ENCODE results near the gene EPN3. TPM values are rescaled to one million over a fixed set of nuclear protein-coding genes. Genes with fewer than 3 reads are reported as not detected.
A peak's percentile ranks its signal among the peaks of the same experiment; 100 is the strongest.

The EPN3 gene
- total RNA-seq, 1 experiment from 2014 or later = 0.87 TPM

DNA sequence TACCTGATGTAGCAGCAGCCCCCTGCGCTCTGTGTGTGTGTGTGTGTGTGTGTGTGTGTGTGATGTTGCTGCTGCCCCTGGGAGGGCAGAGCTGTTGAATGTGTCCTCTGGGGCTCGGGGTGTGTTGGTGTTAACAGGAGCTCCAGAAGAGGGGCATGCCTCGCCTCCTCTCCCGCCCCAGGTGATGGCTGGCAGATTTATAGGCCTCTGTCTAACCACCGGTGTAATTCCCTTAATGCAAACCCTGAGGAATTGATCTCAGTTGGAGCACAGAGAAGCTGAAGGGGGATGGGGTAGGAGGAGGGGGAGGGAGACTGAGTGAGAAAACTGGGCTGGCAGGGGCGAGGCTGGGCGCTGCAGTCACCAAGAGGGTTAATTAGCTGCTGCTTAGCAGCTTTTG lies 38.0 kb downstream of the EPN3 start:
- H3K4me3 ChIP-seq (ENCODE audit: insufficient read depth, low read depth, low read length) = no peak overlapping the region
- no peak for DNase-seq
- H3K36me3 ChIP-seq (replicated peaks; ENCODE audit: control insufficient read depth, insufficient read depth, low read length) = no peaks in the 10 kb centered on the region
- H3K27me3 ChIP-seq (ENCODE audit: control insufficient read depth, insufficient read depth, low read length) = peaks cover 14% of the 10 kb centered on the region

- no peaks in the 10 kb centered on the region for H3K36me3 ChIP-seq (replicated peaks; ENCODE audit: control insufficient read depth, insufficient read depth, low read length)
- no peak overlapping the region for H3K4me3 ChIP-seq (ENCODE audit: insufficient read depth, low read depth, low read length)
- no peak for DNase-seq
- H3K27me3 ChIP-seq (ENCODE audit: control insufficient read depth, insufficient read depth, low read length) = peaks cover 2% of the 10 kb centered on the region; the same call in 1 of the 2 replicates
Observed at GRCh38 chr17:50571681-50572080, 39.1 kb downstream of the EPN3 start.

- H3K36me3 ChIP-seq (replicated peaks; ENCODE audit: control insufficient read depth, insufficient read depth, low read length) = no peaks in the 10 kb centered on the region
- no peak overlapping the region for H3K4me3 ChIP-seq (ENCODE audit: insufficient read depth, low read depth, low read length)
- DNase-seq = no peak
- H3K27me3 ChIP-seq (ENCODE audit: control insufficient read depth, insufficient read depth, low read length) = peaks cover 2% of the 10 kb centered on the region; the same call in 1 of the 2 replicates
Observed at GRCh38 chr17:50572541-50572940, 40.0 kb downstream of the EPN3 start.

DNA sequence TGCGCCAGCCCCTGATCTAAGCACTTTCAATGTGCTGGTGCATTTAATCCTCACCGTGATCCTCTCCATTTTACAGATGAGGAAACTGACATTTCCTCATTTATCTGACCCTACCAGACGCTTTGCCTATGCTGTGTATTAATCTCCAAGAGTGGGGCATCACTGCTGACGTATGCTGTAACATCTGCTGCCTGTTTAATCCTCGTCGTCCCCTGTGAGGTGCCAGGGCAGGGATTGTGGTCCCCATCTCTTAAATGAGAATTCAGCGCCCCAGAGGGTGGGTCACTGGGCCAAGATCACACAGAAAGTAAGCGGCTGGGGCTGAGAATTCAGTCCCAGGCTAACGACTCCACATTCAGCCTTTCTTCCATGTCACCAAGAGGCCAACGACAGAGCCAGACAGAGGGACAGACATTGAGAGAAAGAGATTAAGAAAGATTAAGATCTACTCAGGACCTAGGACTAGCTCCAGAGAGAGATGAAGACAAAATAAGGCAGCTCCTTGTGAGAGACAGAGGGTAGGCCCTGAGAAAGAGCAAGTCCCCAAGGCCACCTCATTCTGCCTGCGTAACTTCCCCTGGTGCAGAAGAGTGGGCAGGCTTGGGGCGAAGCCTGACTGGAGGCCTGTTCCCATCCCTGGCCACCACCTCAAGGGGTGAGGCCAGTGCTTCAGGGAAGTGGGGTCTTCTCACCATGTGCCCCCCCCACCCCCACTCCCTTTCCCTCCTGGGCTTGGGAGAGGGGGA lies 41.5 kb downstream of the EPN3 start:
- H3K36me3 ChIP-seq (replicated peaks; ENCODE audit: control insufficient read depth, insufficient read depth, low read length) = no peaks in the 10 kb centered on the region
- H3K4me3 ChIP-seq (ENCODE audit: insufficient read depth, low read depth, low read length) = no peak overlapping the region
- H3K27me3 ChIP-seq (ENCODE audit: control insufficient read depth, insufficient read depth, low read length) = peaks cover 2% of the 10 kb centered on the region; the same call in 1 of the 2 replicates
- DNase-seq = no peak

DNA sequence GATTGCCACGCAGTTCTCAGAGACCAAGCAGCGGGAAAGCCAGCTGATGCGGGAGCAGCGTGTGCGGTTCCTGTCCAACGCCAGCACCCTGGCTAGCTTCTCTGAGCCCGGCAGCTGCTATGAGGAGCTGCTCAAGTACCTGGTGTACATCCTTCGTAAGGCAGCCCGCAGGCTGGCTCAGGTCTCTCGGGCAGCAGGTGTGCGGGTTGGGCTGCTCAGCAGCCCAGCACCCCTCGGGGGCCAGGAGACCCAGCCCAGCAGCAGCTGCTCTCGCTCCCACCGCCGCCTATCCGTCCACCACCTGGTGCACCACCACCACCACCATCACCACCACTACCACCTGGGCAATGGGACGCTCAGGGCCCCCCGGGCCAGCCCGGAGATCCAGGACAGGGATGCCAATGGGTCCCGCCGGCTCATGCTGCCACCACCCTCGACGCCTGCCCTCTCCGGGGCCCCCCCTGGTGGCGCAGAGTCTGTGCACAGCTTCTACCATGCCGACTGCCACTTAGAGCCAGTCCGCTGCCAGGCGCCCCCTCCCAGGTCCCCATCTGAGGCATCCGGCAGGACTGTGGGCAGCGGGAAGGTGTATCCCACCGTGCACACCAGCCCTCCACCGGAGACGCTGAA lies 43.2 kb downstream of the EPN3 start:
- peak; percentile 83 for DNase-seq
- no peak overlapping the region for H3K4me3 ChIP-seq (ENCODE audit: insufficient read depth, low read depth, low read length)
- no peaks in the 10 kb centered on the region for H3K36me3 ChIP-seq (replicated peaks; ENCODE audit: control insufficient read depth, insufficient read depth, low read length)
- H3K27me3 ChIP-seq (ENCODE audit: control insufficient read depth, insufficient read depth, low read length) = no peaks in the 10 kb centered on the region

GRCh38 chr17:50576864-50577263 lies 44.3 kb downstream of the EPN3 start:
- no peak for DNase-seq
- Histone ChIP-seq H3K4me3 (ENCODE audit: insufficient read depth, low read depth, low read length) (no peak overlapping the region), H3K27me3 (ENCODE audit: control insufficient read depth, insufficient read depth, low read length) (no peaks in the 10 kb centered on the region), H3K36me3 (replicated peaks; ENCODE audit: control insufficient read depth, insufficient read depth, low read length) (no peaks in the 10 kb centered on the region)

- Histone ChIP-seq H3K4me3 (ENCODE audit: insufficient read depth, low read depth, low read length) (no peak overlapping the region), H3K27me3 (ENCODE audit: control insufficient read depth, insufficient read depth, low read length) (no peaks in the 10 kb centered on the region), H3K36me3 (replicated peaks; ENCODE audit: control insufficient read depth, insufficient read depth, low read length) (no peaks in the 10 kb centered on the region)
- no peak for DNase-seq
Observed at GRCh38 chr17:50577451-50577954, 45.0 kb downstream of the EPN3 start.

DNA sequence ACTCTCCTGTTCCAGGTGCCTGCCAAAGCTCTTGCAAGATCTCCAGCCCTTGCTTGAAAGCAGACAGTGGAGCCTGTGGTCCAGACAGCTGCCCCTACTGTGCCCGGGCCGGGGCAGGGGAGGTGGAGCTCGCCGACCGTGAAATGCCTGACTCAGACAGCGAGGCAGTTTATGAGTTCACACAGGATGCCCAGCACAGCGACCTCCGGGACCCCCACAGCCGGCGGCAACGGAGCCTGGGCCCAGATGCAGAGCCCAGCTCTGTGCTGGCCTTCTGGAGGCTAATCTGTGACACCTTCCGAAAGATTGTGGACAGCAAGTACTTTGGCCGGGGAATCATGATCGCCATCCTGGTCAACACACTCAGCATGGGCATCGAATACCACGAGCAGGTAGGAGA lies 45.6 kb downstream of the EPN3 start:
- H3K27me3 ChIP-seq (ENCODE audit: control insufficient read depth, insufficient read depth, low read length) = no peaks in the 10 kb centered on the region
- H3K4me3 ChIP-seq (ENCODE audit: insufficient read depth, low read depth, low read length) = no peak overlapping the region
- no peak for DNase-seq
- no peaks in the 10 kb centered on the region for H3K36me3 ChIP-seq (replicated peaks; ENCODE audit: control insufficient read depth, insufficient read depth, low read length)

GRCh38 chr17:50579399-50579798 lies 46.9 kb downstream of the EPN3 start:
- Histone ChIP-seq H3K4me3 (ENCODE audit: insufficient read depth, low read depth, low read length) (no peak overlapping the region), H3K27me3 (ENCODE audit: control insufficient read depth, insufficient read depth, low read length) (no peaks in the 10 kb centered on the region), H3K36me3 (replicated peaks; ENCODE audit: control insufficient read depth, insufficient read depth, low read length) (no peaks in the 10 kb centered on the region)
- DNase-seq = no peak

DNA sequence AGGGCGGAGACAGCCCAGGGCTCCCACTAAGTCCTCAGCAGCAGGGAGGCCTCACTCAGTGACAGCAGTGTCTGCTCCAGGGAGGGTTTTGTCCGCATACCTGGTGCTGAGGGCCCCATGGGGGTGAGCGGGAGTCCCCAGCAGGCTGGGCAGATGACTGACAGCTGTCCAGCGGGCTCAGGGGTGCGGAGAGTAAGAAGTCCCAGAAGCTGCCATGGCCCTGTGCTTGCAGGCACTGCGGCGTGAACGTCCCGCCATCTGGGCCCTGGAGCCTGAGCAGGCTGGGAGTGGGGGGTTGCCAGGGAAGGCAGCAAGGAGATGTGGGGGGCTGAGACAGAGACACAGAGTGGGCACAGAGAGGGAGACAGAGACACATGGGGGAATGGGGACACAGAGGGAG lies 48.1 kb downstream of the EPN3 start:
- Histone ChIP-seq H3K27me3 (ENCODE audit: control insufficient read depth, insufficient read depth, low read length) (no peaks in the 10 kb centered on the region; the same call in 1 of the 2 replicates), H3K36me3 (replicated peaks; ENCODE audit: control insufficient read depth, insufficient read depth, low read length) (no peaks in the 10 kb centered on the region), H3K4me3 (ENCODE audit: insufficient read depth, low read depth, low read length) (no peak overlapping the region)
- no peak for DNase-seq

DNA sequence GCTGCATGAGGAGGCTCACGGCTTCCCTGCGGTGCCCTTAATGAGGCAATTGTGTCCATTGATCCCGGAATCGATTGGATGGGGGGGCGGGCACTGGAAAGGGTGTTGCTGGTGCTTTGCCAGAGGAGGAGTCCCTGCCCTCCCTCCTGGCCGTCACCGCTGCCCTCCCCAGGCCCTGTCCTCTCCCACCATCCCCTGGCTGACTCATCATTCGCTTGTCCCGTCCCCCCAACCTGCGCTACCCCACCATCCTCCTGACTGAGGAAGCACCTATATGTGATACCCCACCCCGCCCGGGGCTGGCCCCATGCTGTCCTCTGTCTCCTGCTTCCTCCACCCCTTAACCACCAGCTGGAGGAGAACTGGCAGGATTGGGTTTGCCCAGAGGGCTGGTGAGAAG lies 48.8 kb downstream of the EPN3 start:
- no peaks in the 10 kb centered on the region; the same call in 1 of the 2 replicates for H3K27me3 ChIP-seq (ENCODE audit: control insufficient read depth, insufficient read depth, low read length)
- DNase-seq = no peak
- no peak overlapping the region for H3K4me3 ChIP-seq (ENCODE audit: insufficient read depth, low read depth, low read length)
- no peaks in the 10 kb centered on the region for H3K36me3 ChIP-seq (replicated peaks; ENCODE audit: control insufficient read depth, insufficient read depth, low read length)

DNA sequence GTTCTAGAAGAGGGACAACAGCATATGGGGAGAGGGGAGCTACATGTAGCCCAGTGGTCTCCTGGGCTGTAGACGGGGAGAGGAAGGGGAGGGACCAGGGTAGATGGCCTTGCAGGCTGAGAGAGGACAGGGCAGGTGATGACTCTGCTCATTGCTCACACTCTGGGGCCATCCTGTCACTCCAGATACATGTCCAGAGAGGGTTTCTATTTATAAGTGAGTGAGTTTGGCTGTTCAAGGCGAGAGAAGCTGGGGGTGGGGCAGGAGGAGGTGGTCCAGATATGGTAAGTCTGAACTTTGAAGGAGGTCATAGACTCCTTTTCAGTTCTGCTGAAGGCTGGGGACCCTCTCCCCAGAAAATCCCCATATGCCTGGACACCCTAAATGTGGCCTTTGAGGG lies 50.2 kb downstream of the EPN3 start:
- H3K4me3 ChIP-seq (ENCODE audit: insufficient read depth, low read depth, low read length) = no peak overlapping the region
- DNase-seq = no peak
- no peaks in the 10 kb centered on the region; the same call in 1 of the 2 replicates for H3K27me3 ChIP-seq (ENCODE audit: control insufficient read depth, insufficient read depth, low read length)
- H3K36me3 ChIP-seq (replicated peaks; ENCODE audit: control insufficient read depth, insufficient read depth, low read length) = no peaks in the 10 kb centered on the region

GRCh38 chr17:50583641-50584040 lies 51.1 kb downstream of the EPN3 start:
- DNase-seq = peak; percentile 85
- no peaks in the 10 kb centered on the region for H3K36me3 ChIP-seq (replicated peaks; ENCODE audit: control insufficient read depth, insufficient read depth, low read length)
- H3K4me3 ChIP-seq (ENCODE audit: insufficient read depth, low read depth, low read length) = no peak overlapping the region
- no peaks in the 10 kb centered on the region; the same call in 1 of the 2 replicates for H3K27me3 ChIP-seq (ENCODE audit: control insufficient read depth, insufficient read depth, low read length)

GRCh38 chr17:50584116-50584515 lies 51.6 kb downstream of the EPN3 start:
- no peak overlapping the region for H3K4me3 ChIP-seq (ENCODE audit: insufficient read depth, low read depth, low read length)
- H3K36me3 ChIP-seq (replicated peaks; ENCODE audit: control insufficient read depth, insufficient read depth, low read length) = no peaks in the 10 kb centered on the region
- H3K27me3 ChIP-seq (ENCODE audit: control insufficient read depth, insufficient read depth, low read length) = no peaks in the 10 kb centered on the region; the same call in 1 of the 2 replicates
- DNase-seq = no peak

- Histone ChIP-seq H3K36me3 (replicated peaks; ENCODE audit: control insufficient read depth, insufficient read depth, low read length) (no peaks in the 10 kb centered on the region), H3K4me3 (ENCODE audit: insufficient read depth, low read depth, low read length) (no peak overlapping the region), H3K27me3 (ENCODE audit: control insufficient read depth, insufficient read depth, low read length) (no peaks in the 10 kb centered on the region; the same call in 1 of the 2 replicates)
- DNase-seq = no peak
Observed at GRCh38 chr17:50584749-50585148, 52.2 kb downstream of the EPN3 start.

Data from H7 (cell line).